ENCODE results near the gene P2RY4.
"Not testable (repeated sequence)": the region's sequence is repeated elsewhere in the genome, so short reads cannot be mapped to it uniquely, and the experiment has no call there.

The P2RY4 gene

GRCh38 chrX:70281951-70282350, 21.9 kb upstream of the P2RY4 start, which contains the start of gene RAB41:
RAB41 (plus strand) TSS chrX:70282172; CDS start chrX:70282218, 46 bp downstream.
- DNase-seq (ENCODE audit: insufficient read length, low spot score) = no peak
- TF ChIP-seq CTCF (IDR thresholded peaks at IDR 0.05; ENCODE audit: insufficient read depth, missing control alignments) = no peak
- FAIRE-seq = no peak

- FAIRE-seq (no peak), DNase-seq (ENCODE audit: insufficient read length, low spot score) (no peak)
- no peak for TF ChIP-seq CTCF (IDR thresholded peaks at IDR 0.05; ENCODE audit: insufficient read depth, missing control alignments)
These were observed 20.6 kb upstream of the P2RY4 start for GRCh38 chrX:70280573-70280972.

- DNase-seq (ENCODE audit: insufficient read length, low spot score) (no peak), FAIRE-seq (no peak)
- no peak for TF ChIP-seq CTCF (IDR thresholded peaks at IDR 0.05; ENCODE audit: insufficient read depth, missing control alignments)
These were observed 19.1 kb upstream of the P2RY4 start for GRCh38 chrX:70279081-70279480.

- FAIRE-seq; DNase-seq (ENCODE audit: insufficient read length, low spot score): not testable (repeated sequence)
These were observed 14.0 kb upstream of the P2RY4 start for GRCh38 chrX:70274029-70274428.

GRCh38 chrX:70268034-70268433, 8.0 kb upstream of the P2RY4 start, which contains the start of gene ARR3:
ARR3 (plus strand) TSS chrX:70268334; CDS start chrX:70269386, 1,052 bp downstream.
- DNase-seq (ENCODE audit: insufficient read length, low spot score) (no peak), FAIRE-seq (no peak)
- no peak for TF ChIP-seq CTCF (IDR thresholded peaks at IDR 0.05; ENCODE audit: insufficient read depth, missing control alignments)

- FAIRE-seq (no peak), DNase-seq (ENCODE audit: insufficient read length, low spot score) (no peak)
- no peak for TF ChIP-seq CTCF (IDR thresholded peaks at IDR 0.05; ENCODE audit: insufficient read depth, missing control alignments)
These were observed 4.8 kb upstream of the P2RY4 start for GRCh38 chrX:70264784-70265183.

- no peak for FAIRE-seq
- DNase-seq (ENCODE audit: insufficient read length, low spot score) = no peak
- TF ChIP-seq CTCF (IDR thresholded peaks at IDR 0.05; ENCODE audit: insufficient read depth, missing control alignments) = peak; percentile 56
These were observed 3.1 kb upstream of the P2RY4 start for GRCh38 chrX:70262952-70263567.
